Neural progenitor cell (in vitro differentiated cells): Measurements from ENCODE around the gene PPP2R5C.

Experiments
- CTCF ChIP-seq: fragments of 200-600 bp; sonication (generic); IDR thresholded peaks from 2 replicates; pipeline ENCODE4 v1.5.1; 2017; ENCODE audit warnings: antibody characterized with exemption, mild to moderate bottlenecking
- EZH2 ChIP-seq: fragments of 200-600 bp; sonication (generic); IDR thresholded peaks from 2 replicates; pipeline ENCODE4 v1.6.1; 2017; ENCODE audit warnings: antibody characterized with exemption, mild to moderate bottlenecking, moderate library complexity

GRCh38 chr14:101780390-101780789 lies 18.9 kb downstream of the PPP2R5C start:
- no peak for TF ChIP-seq CTCF
- TF ChIP-seq EZH2 = no peak
